Neural crest cell (in vitro differentiated cells): ENCODE measurements around the gene DENND6A. TPM values are rescaled to one million over a fixed set of nuclear protein-coding genes. Genes with fewer than 3 reads are reported as not detected.
A peak's percentile ranks its signal among the peaks of the same experiment; 100 is the strongest.

Source experiments
- DNase-seq: peaks from one replicate; pipeline ENCODE4 v3.0.0; 2021; ENCODE audit warnings: low read depth, mixed read lengths, low spot score
- H3K27ac Mint-ChIP-seq: one replicate; pipeline ENCODE4 v1.8.0; 2021; ENCODE audit warnings: mild to moderate bottlenecking, mixed read lengths; ENCODE audit not compliant: unreplicated experiment
- H3K27me3 Mint-ChIP-seq: 2 replicates; pipeline ENCODE4 v1.8.0; 2021; ENCODE audit warnings: low read depth, mild to moderate bottlenecking, mixed read lengths
- H3K36me3 Mint-ChIP-seq: 2 replicates; pipeline ENCODE4 v1.8.0; 2021; ENCODE audit warnings: low read depth, mild to moderate bottlenecking, mixed read lengths
- H3K4me1 Mint-ChIP-seq: 2 replicates; pipeline ENCODE4 v1.8.0; 2021; ENCODE audit warnings: mixed read lengths
- H3K4me3 Mint-ChIP-seq: one replicate; pipeline ENCODE4 v1.8.0; 2021; ENCODE audit warnings: mild to moderate bottlenecking, mixed read lengths
- H3K9me3 Mint-ChIP-seq: 2 replicates; pipeline ENCODE4 v1.8.0; 2021; ENCODE audit warnings: mixed read lengths
- total RNA-seq: library from RNA; stranded (reverse); gene quantifications from 2 replicates; pipeline ENCODE4 v1.2.1, GENCODE V29; 2021
- TF ChIP-seq, protein P1 (sequence below): fragments of 200-600 bp; sonication (generic); conservative IDR thresholded peaks from 2 replicates; pipeline ENCODE4 v1.5.0; 2021; ENCODE audit warnings: antibody characterized with exemption, mild to moderate bottlenecking

Gene DENND6A
- total RNA-seq, 1 donor from 2014 or later, result 42.0 TPM

DNA sequence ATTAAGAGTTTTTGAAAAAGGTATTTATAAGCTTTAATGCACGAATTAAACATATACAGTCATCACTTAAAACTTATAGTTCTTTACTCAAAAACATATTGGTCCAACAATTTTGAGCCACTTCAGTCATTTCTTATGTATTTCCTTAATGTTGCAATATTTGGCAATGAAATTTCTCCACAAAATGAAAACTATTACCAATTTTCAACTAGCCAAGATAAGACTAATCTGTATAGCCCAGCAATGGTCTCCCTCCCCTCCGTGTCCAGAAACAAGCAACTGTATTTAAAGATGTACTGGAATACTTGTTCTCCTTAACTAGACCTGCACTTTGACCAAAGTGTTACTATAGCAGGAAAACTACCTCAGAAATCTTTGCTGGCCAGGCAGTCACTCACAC lies 105.0 kb downstream of the DENND6A start:
- Mint-ChIP-seq H3K27me3 (no peaks in the 10 kb centered on the region), H3K27ac (no peak overlapping the region), H3K36me3 (no peaks in the 10 kb centered on the region), H3K4me3 (no peak overlapping the region), H3K4me1 (peaks cover 4% of the 10 kb centered on the region), H3K9me3 (no peaks in the 10 kb centered on the region)
- no peak for DNase-seq
- TF ChIP-seq, protein P1, sequence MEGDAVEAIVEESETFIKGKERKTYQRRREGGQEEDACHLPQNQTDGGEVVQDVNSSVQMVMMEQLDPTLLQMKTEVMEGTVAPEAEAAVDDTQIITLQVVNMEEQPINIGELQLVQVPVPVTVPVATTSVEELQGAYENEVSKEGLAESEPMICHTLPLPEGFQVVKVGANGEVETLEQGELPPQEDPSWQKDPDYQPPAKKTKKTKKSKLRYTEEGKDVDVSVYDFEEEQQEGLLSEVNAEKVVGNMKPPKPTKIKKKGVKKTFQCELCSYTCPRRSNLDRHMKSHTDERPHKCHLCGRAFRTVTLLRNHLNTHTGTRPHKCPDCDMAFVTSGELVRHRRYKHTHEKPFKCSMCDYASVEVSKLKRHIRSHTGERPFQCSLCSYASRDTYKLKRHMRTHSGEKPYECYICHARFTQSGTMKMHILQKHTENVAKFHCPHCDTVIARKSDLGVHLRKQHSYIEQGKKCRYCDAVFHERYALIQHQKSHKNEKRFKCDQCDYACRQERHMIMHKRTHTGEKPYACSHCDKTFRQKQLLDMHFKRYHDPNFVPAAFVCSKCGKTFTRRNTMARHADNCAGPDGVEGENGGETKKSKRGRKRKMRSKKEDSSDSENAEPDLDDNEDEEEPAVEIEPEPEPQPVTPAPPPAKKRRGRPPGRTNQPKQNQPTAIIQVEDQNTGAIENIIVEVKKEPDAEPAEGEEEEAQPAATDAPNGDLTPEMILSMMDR, result no peak

DNA sequence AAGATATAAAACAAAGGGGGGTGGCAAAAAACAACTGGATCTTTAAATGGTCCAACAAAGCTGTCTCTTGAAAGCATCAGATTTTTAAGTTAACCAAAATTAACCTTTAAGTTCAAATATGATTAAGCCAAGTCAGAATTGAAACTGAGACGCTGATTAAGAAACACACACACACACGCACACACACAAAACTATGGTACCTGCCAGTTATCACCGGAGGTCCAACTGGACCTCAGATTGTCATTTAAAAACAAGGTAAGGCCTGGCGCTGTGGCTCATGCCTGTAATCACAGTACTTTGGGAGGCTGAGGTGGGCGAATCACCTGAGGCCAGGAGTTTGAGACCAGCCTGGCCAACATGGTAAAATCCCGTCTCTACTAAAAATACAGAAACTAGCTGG lies 106.1 kb downstream of the DENND6A start:
- Mint-ChIP-seq H3K4me1 (peaks cover 3% of the 10 kb centered on the region), H3K27me3 (no peaks in the 10 kb centered on the region), H3K4me3 (no peak overlapping the region), H3K27ac (no peak overlapping the region), H3K36me3 (no peaks in the 10 kb centered on the region), H3K9me3 (no peaks in the 10 kb centered on the region)
- TF ChIP-seq, protein P1, result no peak
- DNase-seq, result no peak

DNA sequence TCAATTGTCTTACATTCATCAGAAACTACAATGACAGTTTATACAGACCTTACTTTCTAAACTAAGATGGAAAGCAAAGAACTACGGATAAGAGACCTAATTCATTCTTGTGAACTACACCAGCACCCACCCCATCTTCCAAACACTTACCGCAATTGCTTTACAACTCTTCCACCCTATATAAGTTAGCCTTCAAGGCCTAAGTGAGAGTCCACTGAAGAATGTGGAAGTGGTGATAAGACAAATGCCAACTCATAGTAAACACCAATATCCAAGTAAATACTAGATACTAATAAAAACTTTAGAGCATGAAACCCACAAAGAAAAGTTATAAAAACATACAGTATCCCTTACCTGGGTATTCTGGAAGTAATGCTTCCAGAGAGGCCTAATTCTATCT lies 109.3 kb downstream of the DENND6A start:
- TF ChIP-seq, protein P1, result no peak
- Mint-ChIP-seq H3K4me3 (no peak overlapping the region), H3K9me3 (no peaks in the 10 kb centered on the region), H3K27me3 (no peaks in the 10 kb centered on the region), H3K27ac (no peak overlapping the region), H3K36me3 (peaks cover 2% of the 10 kb centered on the region), H3K4me1 (no peaks in the 10 kb centered on the region)
- DNase-seq, result no peak

DNA sequence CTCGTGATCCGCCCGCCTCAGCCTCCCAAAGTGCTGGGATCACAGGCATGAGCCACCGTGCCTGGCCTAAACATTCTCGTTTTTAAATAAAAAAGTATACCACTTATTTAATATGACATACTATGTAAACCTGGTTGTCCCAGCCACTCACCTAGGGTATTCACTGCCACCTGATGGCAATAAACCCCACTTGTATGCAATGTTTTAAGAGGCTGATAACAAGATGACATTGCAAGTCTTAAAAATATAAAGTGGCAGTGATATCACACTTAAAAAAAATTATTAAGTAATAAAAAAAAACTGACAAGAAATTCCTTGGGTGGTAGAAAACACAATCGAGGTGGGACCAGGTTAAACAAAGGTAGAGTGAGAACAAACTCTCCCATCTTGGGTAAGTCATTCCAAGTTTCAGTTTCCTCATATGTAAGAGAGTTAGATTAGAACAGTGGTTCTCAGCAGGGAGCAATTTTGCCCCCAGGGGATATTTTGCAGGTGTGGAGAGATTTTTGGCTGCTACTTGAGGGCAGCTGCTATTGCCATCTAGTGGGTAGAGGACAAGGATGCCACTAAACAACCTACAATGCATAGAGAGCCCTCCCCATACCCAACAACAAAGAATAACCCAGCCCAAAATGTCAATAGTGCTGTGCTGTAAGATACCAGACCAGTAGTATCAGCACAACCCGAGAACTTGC lies 110.3 kb downstream of the DENND6A start:
- Mint-ChIP-seq H3K4me3 (no peak overlapping the region), H3K4me1 (no peaks in the 10 kb centered on the region), H3K36me3 (peaks cover 2% of the 10 kb centered on the region), H3K27me3 (no peaks in the 10 kb centered on the region), H3K9me3 (no peaks in the 10 kb centered on the region), H3K27ac (no peak overlapping the region)
- DNase-seq, result no peak
- TF ChIP-seq, protein P1, result peak; percentile 51

DNA sequence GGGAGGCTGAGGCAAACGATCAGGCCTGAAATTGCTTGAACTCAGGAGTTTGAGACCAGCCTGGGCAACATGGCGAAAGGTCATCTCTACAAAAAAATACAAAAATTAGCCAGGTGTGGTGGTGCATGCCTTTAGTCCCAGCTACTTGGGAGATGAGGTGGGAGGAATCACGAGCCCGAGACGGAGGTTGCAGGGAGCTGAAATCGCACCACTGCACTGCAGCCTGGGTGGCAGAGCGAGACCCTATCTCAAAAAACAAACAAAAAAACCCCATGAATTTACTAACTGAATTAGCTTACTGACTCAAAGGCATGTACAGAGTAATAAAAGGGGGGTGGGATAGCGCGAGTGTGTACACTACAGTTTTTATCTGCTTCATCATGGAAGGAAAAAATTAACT lies 115.1 kb downstream of the DENND6A start:
- DNase-seq, result no peak
- H3K27ac Mint-ChIP-seq, result no peak overlapping the region
- H3K36me3 Mint-ChIP-seq, result peaks cover 11% of the 10 kb centered on the region
- H3K27me3 Mint-ChIP-seq, result no peaks in the 10 kb centered on the region
- TF ChIP-seq, protein P1, result no peak
- no peaks in the 10 kb centered on the region for H3K9me3 Mint-ChIP-seq
- H3K4me3 Mint-ChIP-seq, result no peak overlapping the region
- no peaks in the 10 kb centered on the region for H3K4me1 Mint-ChIP-seq
